Kidney epithelial cell (primary cell): ENCODE results near the gene UROC1. TPM values are rescaled to one million over a fixed set of nuclear protein-coding genes. Genes with fewer than 3 reads are reported as not detected.

Experiments used
- DNase-seq: peaks from one replicate; pipeline ENCODE4 v3.0.0-alpha.2; 2010; ENCODE audit warnings: low read depth
- H3K27me3 ChIP-seq: 2 replicates; pipeline ENCODE4 v1.6.0; 2011; ENCODE audit warnings: low read length; ENCODE audit not compliant: control insufficient read depth, insufficient read depth
- H3K36me3 ChIP-seq: 2 replicates; pipeline ENCODE4 v1.5.1; 2011; ENCODE audit warnings: low read length; ENCODE audit not compliant: control insufficient read depth, insufficient read depth
- H3K4me3 ChIP-seq: 2 replicates; pipeline ENCODE4 v1.5.1; 2011; ENCODE audit warnings: low read depth, mild to moderate bottlenecking, control low read depth, low read length
- total RNA-seq: library from RNA; depleted of rRNA; stranded (reverse); fragments of >200 nt; gene quantifications from 2 replicates; pipeline ENCODE4 v1.2.3, GENCODE V29; 2015
- TF ChIP-seq, protein P1 (sequence below): IDR thresholded peaks from 2 replicates; pipeline ENCODE4 v1.5.1; 2011; ENCODE audit warnings: mild to moderate bottlenecking, moderate library complexity, low read length, control low read depth, inconsistent platforms; ENCODE audit not compliant: insufficient read depth, poor library complexity, severe bottlenecking

The UROC1 gene
- total RNA-seq, 1 donor from 2014 or later: not detected

DNA sequence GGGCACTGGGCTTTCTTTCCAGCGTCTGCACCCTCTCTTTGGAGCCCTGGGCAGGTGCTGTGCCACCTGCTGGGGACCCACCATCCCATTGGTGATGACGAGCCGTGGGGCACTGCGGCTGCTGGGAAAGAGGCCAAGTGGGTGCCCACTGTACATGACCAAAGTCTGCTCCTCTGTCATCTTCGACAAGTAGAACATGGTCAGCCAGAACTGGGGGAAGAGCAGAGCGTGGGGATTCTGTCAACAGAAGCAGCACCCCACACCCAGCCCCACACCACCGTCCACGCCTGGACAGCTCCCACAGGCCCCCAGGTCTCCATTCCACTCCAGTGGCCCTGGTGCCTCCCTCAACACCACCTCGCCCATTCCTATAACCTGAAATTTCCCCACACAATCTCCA is 9.7 kb downstream of the UROC1 start:
- TF ChIP-seq, protein P1, sequence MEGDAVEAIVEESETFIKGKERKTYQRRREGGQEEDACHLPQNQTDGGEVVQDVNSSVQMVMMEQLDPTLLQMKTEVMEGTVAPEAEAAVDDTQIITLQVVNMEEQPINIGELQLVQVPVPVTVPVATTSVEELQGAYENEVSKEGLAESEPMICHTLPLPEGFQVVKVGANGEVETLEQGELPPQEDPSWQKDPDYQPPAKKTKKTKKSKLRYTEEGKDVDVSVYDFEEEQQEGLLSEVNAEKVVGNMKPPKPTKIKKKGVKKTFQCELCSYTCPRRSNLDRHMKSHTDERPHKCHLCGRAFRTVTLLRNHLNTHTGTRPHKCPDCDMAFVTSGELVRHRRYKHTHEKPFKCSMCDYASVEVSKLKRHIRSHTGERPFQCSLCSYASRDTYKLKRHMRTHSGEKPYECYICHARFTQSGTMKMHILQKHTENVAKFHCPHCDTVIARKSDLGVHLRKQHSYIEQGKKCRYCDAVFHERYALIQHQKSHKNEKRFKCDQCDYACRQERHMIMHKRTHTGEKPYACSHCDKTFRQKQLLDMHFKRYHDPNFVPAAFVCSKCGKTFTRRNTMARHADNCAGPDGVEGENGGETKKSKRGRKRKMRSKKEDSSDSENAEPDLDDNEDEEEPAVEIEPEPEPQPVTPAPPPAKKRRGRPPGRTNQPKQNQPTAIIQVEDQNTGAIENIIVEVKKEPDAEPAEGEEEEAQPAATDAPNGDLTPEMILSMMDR: no peak
- DNase-seq: no peak
- H3K4me3 ChIP-seq: no peak overlapping the region
- peaks cover 5% of the 10 kb centered on the region for H3K27me3 ChIP-seq
- H3K36me3 ChIP-seq: no peaks in the 10 kb centered on the region

DNA sequence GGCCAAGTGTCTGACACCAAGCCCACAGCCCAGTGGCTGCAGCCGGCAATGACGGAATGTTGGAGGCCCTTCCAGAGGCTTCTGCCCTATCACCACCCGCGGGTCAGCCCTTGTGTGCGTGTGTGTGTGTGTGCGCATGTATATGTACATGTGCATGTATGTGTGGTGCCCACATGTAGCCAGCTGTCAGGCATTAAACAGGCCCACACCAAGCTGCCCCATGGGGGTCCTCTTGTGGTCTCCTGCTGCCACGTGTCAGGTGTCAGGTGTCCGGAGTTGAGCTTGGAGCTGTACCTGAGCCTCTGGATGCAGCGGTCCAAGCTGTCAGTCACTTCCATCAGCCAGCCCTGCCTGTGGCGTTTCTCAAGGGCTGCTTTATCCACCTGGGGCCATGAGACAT is 13.9 kb downstream of the UROC1 start:
- TF ChIP-seq, protein P1: no peak
- H3K27me3 ChIP-seq: peaks cover 3% of the 10 kb centered on the region
- H3K4me3 ChIP-seq: no peak overlapping the region
- DNase-seq: no peak
- no peaks in the 10 kb centered on the region for H3K36me3 ChIP-seq

DNA sequence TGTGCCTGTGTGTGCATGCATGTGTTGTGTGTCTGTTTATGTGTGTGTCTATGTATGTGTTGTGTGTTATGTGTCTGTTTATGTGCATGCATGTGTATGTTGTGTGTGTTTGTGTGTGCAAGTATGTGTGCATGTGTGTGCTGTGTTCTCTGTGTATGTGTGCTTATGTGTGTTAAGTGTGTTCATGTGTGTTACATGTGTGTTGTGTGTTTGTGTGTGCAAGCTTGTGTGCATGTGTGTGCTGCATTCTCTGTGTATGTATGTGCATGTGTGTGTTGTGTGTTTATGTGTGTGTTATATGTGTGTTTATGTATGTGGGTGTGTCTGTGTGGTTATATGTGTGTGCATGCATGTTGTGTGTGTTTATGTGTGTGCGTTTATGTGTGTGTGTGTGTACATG is 14.9 kb downstream of the UROC1 start:
- no peaks in the 10 kb centered on the region for H3K36me3 ChIP-seq
- peaks cover 3% of the 10 kb centered on the region for H3K27me3 ChIP-seq
- TF ChIP-seq, protein P1: no peak
- no peak for DNase-seq
- no peak overlapping the region for H3K4me3 ChIP-seq

DNA sequence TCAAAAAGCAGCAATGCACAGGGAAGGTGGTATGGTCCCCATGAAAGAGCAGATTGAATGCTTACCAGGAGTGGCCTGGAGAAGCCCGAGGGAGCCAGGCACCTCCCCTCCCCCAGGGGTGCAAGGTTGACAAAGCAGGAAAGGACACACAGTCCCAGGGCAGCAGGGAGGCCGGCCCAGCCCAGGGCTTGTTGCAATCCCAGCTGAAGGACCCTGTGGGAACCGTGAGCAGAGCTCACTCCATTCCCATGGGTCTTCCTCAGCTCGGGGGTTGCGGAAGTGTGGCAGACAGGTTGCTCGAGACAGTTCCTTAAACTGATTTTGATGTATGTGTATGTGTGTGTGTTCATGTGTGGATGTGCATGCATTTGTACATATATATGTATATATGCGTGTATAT is 15.8 kb downstream of the UROC1 start:
- TF ChIP-seq, protein P1: no peak
- Histone ChIP-seq H3K4me3 (no peak overlapping the region), H3K36me3 (no peaks in the 10 kb centered on the region), H3K27me3 (peaks cover 6% of the 10 kb centered on the region)
- DNase-seq: no peak

DNA sequence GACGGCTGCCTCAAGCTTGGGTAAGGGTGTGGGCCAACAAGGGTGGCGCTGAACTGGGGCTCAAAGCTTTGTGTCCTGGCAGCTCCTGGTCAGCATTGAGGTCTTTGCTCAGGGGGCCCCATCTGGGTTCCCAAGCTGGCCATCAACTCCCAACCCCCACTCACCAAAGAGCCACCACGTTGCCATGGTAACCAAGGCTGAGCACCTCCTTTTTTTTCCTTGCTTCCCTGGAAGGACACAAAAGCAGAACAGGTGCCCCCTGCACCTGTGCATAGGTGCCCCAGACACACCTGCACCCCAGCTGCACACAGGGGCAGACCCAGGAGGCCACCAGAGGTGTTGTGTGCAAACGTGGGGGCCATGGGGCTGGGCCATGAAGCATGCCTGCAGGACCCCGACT is 16.5 kb downstream of the UROC1 start:
- H3K36me3 ChIP-seq: no peaks in the 10 kb centered on the region
- DNase-seq: no peak
- TF ChIP-seq, protein P1: no peak

DNA sequence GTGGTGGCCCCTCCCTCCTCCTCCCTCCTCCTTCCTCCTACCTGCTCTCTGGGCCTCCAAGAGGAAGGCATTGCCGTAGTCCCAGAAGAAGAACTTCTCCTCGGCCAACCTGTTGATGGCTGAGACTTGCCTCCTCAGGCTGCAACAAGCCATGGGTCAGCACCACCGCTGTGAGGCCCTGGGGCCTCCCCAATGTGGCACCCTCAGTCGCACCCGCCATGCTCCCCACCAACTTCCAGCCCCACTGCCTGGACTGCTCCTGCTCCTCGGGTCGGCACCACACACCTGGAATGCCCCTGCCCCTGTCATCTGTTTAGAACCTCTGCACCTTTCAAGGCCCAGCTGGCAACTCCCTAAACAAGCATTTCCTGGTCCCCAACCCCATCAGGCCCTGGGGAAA is 17.6 kb downstream of the UROC1 start:
- Histone ChIP-seq H3K36me3 (no peaks in the 10 kb centered on the region), H3K27me3 (peaks cover 6% of the 10 kb centered on the region), H3K4me3 (no peak overlapping the region)
- TF ChIP-seq, protein P1: no peak
- no peak for DNase-seq

More for the DNA sequence above, 16.5 kb downstream of the UROC1 start:
- Histone ChIP-seq H3K4me3 (no peak overlapping the region), H3K27me3 (peaks cover 6% of the 10 kb centered on the region)
